Tibial artery (tissue), 4 donors: Measurements from ENCODE around the gene SH2D6.
A peak's percentile ranks its signal among the peaks of the same experiment; 100 is the strongest.

Experiments
- DNase-seq, 2 donors: peaks; one replicate each; pipeline ENCODE4 v3.0.0-alpha.2; 2019
- H3K27ac ChIP-seq, 2 donors: fragments of 200-600 bp; sonication (generic) in 1 of 2; 1 replicate in 1 of 2; 2 replicates in 1 of 2; pipeline ENCODE4 v1.5.1; 2018 to 2019; ENCODE audit warnings: mild to moderate bottlenecking in 1 of 2
- H3K27me3 ChIP-seq, 2 donors: fragments of 200-600 bp; sonication (generic) in 1 of 2; one replicate each; pipeline versions ENCODE4 v1.5.1 to v1.6.0; 2016 to 2019
- H3K36me3 ChIP-seq, 3 donors: fragments of 200-600 bp; sonication (generic) in 2 of 3; one replicate each; pipeline ENCODE4 v1.5.1; 2016 to 2019; ENCODE audit warnings: mild to moderate bottlenecking in 2 of 3
- H3K4me1 ChIP-seq, 4 donors: fragments of 200-600 bp; sonication (generic) in 2 of 4; 1 replicate in 3 of 4; 2 replicates in 1 of 4; pipeline ENCODE4 v1.5.1; 2016 to 2019
- H3K4me3 ChIP-seq, 2 donors: fragments of 200-600 bp; sonication (generic) in 1 of 2; 1 replicate in 1 of 2; 2 replicates in 1 of 2; pipeline ENCODE4 v1.5.1; 2018 to 2019; ENCODE audit warnings: mild to moderate bottlenecking in 2 of 2
- H3K9me3 ChIP-seq, 3 donors: fragments of 200-600 bp; sonication (generic) in 1 of 3; one replicate each; pipeline ENCODE4 v1.5.1; 2016 to 2019
- intact Hi-C: fragments of 100-400 bp; cut with DNase I; formaldehyde crosslinking; loops from one replicate; pipeline ENCODE4 v1.15.0; 2023; ENCODE audit warnings: low total_unique reads
- TF ChIP-seq, protein P1 (sequence below), 2 experiments: fragments of 200-600 bp in 1 of 2; fragments of 450-650 bp in 1 of 2; IDR thresholded peaks; one replicate each; pipeline ENCODE4 v1.5.1; 2017 to 2019; ENCODE audit warnings: antibody characterized with exemption in 2 of 2, mild to moderate bottlenecking in 1 of 2, moderate library complexity in 1 of 2

The SH2D6 gene

DNA sequence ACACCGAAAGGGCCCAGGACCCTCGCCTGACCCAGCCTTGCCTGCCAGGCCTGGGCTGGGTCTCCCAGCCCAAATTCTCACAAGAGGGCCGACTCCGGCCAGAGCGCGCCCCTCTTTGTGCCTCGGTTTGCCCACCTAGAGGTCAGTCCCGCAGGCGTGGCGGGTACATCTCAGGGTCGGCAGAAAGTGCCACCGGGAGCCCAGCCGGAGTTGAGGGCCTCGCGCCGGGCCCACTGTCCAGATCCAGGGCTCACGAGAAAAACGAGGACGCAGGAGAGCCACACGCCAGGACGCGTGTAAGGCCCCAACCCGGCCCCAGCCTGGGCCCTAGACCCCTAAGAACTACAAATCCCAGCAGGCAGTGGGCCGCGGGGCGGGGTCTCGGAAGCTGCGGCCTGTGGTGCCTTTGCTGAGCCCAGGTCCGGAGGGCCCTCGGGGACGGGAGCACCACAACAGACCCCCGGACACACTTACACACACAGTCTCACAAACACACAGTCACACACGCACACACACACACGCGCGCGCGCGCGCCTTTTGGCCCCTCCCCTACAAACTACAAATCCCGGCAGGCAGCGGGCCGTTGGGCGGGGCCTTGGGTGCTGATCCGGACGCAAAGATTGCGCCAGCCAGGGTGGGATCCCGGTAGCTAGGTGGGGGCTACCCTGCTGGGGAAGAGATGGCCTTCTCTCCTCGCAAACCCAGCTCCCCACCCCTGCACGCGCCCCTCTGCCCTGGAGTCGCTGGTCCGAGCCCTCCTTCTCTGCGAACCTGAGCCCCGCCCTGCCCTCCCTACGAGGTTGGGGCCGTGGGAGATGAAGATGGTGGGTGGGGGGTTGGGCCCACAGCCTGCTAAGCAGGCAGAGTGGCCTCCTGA lies at the start of gene SH2D6:
TSS of gene SH2D6 (plus strand) at position 583 of the 877 bp plus-strand sequence. CDS start 10,752 bp downstream, outside the sequence.
- DNase-seq: peak; percentile 87 to 91
- intact Hi-C loops: no loop called here
- peaks cover 0 to 44% (median 33%) of the 10 kb centered on the region in 4 donors for H3K4me1 ChIP-seq

DNA sequence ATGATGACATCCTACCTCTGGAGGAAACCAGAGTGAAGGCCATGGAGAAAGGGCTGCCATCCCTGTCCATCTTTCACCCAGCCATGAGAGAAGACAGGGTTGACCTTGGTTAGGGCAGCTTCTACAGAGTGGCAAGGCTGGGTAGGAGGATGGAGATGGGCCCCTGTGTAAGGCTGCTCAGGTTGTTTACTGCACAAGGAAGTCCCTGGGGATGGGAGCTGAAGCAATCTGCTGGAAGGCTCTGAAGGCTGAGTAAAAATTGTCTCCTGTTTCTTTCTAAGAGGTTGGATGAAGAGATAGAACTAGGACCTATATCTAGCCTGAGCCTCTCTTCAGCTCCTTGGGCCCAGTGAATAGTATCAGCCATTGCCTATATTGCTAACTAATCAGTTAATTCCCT lies 49.6 kb upstream of the SH2D6 start:
- Histone ChIP-seq H3K4me1 (peaks cover 0 to 14% (median 10%) of the 10 kb centered on the region in 4 donors), H3K27me3 (no peaks in the 10 kb centered on the region), H3K27ac (peak overlapping the region; percentile 43 to 48), H3K9me3 (no peaks in the 10 kb centered on the region), H3K4me3 (no peak overlapping the region), H3K36me3 (peaks cover 11 to 53% (median 15%) of the 10 kb centered on the region in 3 donors)
- intact Hi-C loops: no loop called here
- TF ChIP-seq, protein P1, sequence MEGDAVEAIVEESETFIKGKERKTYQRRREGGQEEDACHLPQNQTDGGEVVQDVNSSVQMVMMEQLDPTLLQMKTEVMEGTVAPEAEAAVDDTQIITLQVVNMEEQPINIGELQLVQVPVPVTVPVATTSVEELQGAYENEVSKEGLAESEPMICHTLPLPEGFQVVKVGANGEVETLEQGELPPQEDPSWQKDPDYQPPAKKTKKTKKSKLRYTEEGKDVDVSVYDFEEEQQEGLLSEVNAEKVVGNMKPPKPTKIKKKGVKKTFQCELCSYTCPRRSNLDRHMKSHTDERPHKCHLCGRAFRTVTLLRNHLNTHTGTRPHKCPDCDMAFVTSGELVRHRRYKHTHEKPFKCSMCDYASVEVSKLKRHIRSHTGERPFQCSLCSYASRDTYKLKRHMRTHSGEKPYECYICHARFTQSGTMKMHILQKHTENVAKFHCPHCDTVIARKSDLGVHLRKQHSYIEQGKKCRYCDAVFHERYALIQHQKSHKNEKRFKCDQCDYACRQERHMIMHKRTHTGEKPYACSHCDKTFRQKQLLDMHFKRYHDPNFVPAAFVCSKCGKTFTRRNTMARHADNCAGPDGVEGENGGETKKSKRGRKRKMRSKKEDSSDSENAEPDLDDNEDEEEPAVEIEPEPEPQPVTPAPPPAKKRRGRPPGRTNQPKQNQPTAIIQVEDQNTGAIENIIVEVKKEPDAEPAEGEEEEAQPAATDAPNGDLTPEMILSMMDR (IDR thresholded peaks at IDR 0.05): no peak
- peak in 1 of 2 donors; percentile 51 for DNase-seq

More for the DNA sequence above, at the start of gene SH2D6:
- TF ChIP-seq, protein P1 (IDR thresholded peaks at IDR 0.05): no peak
- Histone ChIP-seq H3K36me3 (no peaks in the 10 kb centered on the region), H3K27ac (peak within 1 kb of the TSS; percentile 91 to 99), H3K4me3 (peak within 1 kb of the TSS; percentile 63 to 81), H3K9me3 (no peaks in the 10 kb centered on the region), H3K27me3 (no peaks in the 10 kb centered on the region)

DNA sequence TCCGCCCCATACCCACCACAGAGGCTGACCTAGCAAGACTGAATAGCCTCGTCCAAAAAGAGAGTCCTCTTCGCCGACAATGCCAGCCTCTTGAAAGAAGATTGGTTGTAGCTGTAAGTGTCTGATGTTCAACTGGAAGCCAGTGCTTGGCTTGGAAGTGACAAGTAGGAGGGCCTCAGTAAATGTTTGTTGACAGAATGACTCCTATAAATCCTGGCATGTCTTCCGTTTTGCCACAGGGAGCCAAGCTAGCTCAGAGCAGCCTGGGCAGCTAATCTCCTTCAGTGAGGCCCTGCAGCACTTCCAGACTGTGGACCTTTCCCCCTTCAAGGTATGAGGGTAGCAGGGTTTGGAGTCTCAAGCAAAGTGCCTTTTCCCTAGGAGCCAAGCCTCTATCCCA lies 49.0 kb upstream of the SH2D6 start:
- Histone ChIP-seq H3K36me3 (peaks cover 11 to 53% (median 15%) of the 10 kb centered on the region in 3 donors), H3K4me3 (no peak overlapping the region), H3K27ac (peak overlapping the region; percentile 43 to 48), H3K27me3 (no peaks in the 10 kb centered on the region), H3K4me1 (peaks cover 0 to 14% (median 10%) of the 10 kb centered on the region in 4 donors), H3K9me3 (no peaks in the 10 kb centered on the region)
- intact Hi-C loops: no loop called here
- TF ChIP-seq, protein P1 (IDR thresholded peaks at IDR 0.05): no peak
- DNase-seq: peak in 1 of 2 donors; percentile 62

DNA sequence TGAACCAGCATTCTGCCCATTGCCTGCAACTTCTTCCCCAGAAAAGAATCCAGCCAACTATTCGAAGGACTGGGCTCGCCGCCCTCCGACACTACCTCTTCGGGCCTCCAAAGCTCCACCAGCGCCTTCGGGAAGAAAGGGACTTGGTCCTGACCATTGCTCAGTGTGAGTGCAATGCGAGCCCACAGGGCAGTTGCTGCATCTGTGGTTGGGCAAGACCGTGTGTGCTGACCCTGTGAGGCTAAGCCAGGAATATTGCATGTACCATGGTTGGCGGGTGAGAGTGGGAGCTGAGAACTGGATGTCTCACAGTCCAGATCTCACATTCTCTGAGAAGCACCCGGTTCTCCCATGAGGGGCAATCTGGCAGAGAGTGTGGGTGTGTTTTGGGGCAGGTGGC lies 47.5 kb upstream of the SH2D6 start:
- Histone ChIP-seq H3K4me1 (peaks cover 0 to 14% (median 10%) of the 10 kb centered on the region in 4 donors), H3K27ac (no peak overlapping the region), H3K36me3 (peaks cover 11 to 59% (median 16%) of the 10 kb centered on the region in 3 donors), H3K4me3 (no peak overlapping the region), H3K9me3 (no peaks in the 10 kb centered on the region), H3K27me3 (no peaks in the 10 kb centered on the region)
- intact Hi-C loops: no loop called here
- DNase-seq: peak in 1 of 2 donors; percentile 28
- TF ChIP-seq, protein P1 (IDR thresholded peaks at IDR 0.05): no peak

DNA sequence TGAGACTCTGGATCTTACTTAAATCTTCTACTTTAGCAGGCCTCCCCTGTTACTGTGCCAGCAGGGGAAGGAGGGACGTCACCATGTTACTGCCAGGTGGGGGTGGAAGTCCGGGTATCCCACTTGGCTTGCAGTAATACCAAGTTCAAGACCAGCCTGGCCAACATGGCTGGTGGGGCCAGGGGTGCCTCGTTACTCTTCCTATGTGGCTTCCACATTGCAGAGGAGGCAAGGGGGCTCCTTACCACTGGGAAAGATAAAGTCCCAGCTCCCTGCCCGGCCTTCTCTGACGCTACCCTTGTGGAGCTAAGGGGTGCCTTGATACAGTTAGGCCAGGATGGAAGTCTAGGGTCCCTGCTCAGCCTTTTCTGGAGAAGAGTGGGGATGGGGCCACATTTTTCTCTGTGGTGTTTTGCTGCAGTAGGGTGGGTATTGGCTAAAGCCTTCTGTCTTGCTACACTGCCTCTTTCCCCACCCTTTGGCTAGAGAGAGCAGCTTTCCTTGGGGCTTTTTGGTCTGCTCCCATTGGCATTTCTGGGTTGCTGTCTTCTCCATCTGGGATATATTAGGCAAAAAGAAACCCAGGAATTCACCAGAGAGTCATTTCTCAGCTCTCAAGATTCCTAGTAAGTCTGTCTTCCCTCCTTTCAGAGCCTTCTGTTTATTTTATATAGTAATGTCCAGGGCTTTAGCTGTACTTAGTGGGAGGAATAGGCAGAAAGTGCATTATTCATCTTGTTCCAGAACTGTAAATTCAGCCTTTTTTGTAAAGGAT lies 42.0 kb upstream of the SH2D6 start:
- H3K36me3 ChIP-seq: peaks cover 43 to 69% (median 58%) of the 10 kb centered on the region in 3 donors
- H3K27me3 ChIP-seq: no peaks in the 10 kb centered on the region
- no peak overlapping the region for H3K4me3 ChIP-seq
- H3K4me1 ChIP-seq: no peaks in the 10 kb centered on the region
- TF ChIP-seq, protein P1 (IDR thresholded peaks at IDR 0.05): no peak
- H3K27ac ChIP-seq: no peak overlapping the region
- DNase-seq: peak in 1 of 2 donors; percentile 57
- intact Hi-C loops: no loop called here
- H3K9me3 ChIP-seq: no peaks in the 10 kb centered on the region
